Uterus (tissue), 4 donors: ENCODE data around the gene RGSL1. TPM values are rescaled to one million over a fixed set of nuclear protein-coding genes. Genes with fewer than 3 reads are reported as not detected.

Source experiments
- DNase-seq, 2 donors: peaks; one replicate each; pipeline ENCODE4 v3.0.0-alpha.2; 2019 to 2020
- H3K27ac ChIP-seq, 2 donors: fragments of 200-600 bp; sonication (generic); 1 replicate in 1 of 2; 2 replicates in 1 of 2; pipeline ENCODE4 v1.5.1; 2016 to 2018
- H3K27me3 ChIP-seq, 2 donors: fragments of 200-600 bp; sonication (generic); one replicate each; pipeline ENCODE4 v1.5.1; 2018 to 2019; ENCODE audit warnings: control low read depth in 1 of 2
- H3K36me3 ChIP-seq, 2 donors: fragments of 200-600 bp; sonication (generic); one replicate each; pipeline ENCODE4 v1.5.1; 2019; ENCODE audit warnings: control low read depth in 1 of 2
- H3K4me1 ChIP-seq, 2 donors: fragments of 200-600 bp; sonication (generic); one replicate each; pipeline ENCODE4 v1.5.1; 2018 to 2019; ENCODE audit warnings: control low read depth in 1 of 2
- H3K4me3 ChIP-seq, 2 donors: fragments of 200-600 bp; sonication (generic); 1 replicate in 1 of 2; 2 replicates in 1 of 2; pipeline ENCODE4 v1.5.1; 2018 to 2019; ENCODE audit warnings: mild to moderate bottlenecking in 1 of 2
- H3K9me3 ChIP-seq, 2 donors: fragments of 200-600 bp; sonication (generic); one replicate each; pipeline ENCODE4 v1.5.1; 2019; ENCODE audit warnings: control low read depth in 1 of 2
- CTCF ChIP-seq, 4 experiments: fragments of 200-600 bp in 2 of 4; fragments of 450-650 bp in 2 of 4; sonication (generic) in 2 of 4; IDR thresholded peaks; one replicate each; pipeline ENCODE4 v1.5.1; 2016 to 2019; ENCODE audit warnings: antibody characterized with exemption in 4 of 4, mild to moderate bottlenecking in 2 of 4, moderate library complexity in 1 of 4
- POLR2A ChIP-seq, 2 donors: fragments of 450-650 bp; IDR thresholded peaks; one replicate each; pipeline ENCODE4 v1.6.1; 2016; ENCODE audit warnings: antibody characterized with exemption in 2 of 2, mild to moderate bottlenecking in 1 of 2, moderate library complexity in 1 of 2
- intact Hi-C: fragments of 100-400 bp; cut with DNase I; formaldehyde crosslinking; loops from one replicate; pipeline ENCODE4 v1.15.1; 2023; ENCODE audit warnings: low total_unique reads
- total RNA-seq, 4 donors: library from RNA; depleted of rRNA in 3 of 4; stranded (reverse); fragments of >200 nt in 3 of 4; gene quantifications; one replicate each; pipeline versions ENCODE4 v1.1.0 to v1.2.4, GENCODE V29; 2014 to 2023
- donor health status: DM: yes; HTN: yes; CAD: no.

RGSL1 gene
- total RNA-seq, 4 donors from 2014 or later = not detected

- H3K27me3 ChIP-seq = peaks cover 0 to 5% of the 10 kb centered on the region in 2 donors
- H3K4me3 ChIP-seq = no peak overlapping the region
- DNase-seq = no peak
- TF ChIP-seq CTCF (IDR thresholded peaks at IDR 0.05) (no peak), POLR2A (IDR thresholded peaks at IDR 0.05) (no peak)
- intact Hi-C loops = no loop called here
- no peaks in the 10 kb centered on the region for H3K4me1 ChIP-seq
- no peak overlapping the region for H3K27ac ChIP-seq
- no peaks in the 10 kb centered on the region for H3K9me3 ChIP-seq
- no peaks in the 10 kb centered on the region for H3K36me3 ChIP-seq
Measured at GRCh38 chr1:182484067-182484466, 34.1 kb downstream of the RGSL1 start.

- H3K27me3 ChIP-seq = no peaks in the 10 kb centered on the region
- intact Hi-C loops = no loop called here
- no peak overlapping the region for H3K27ac ChIP-seq
- no peaks in the 10 kb centered on the region for H3K4me1 ChIP-seq
- no peak for DNase-seq
- H3K4me3 ChIP-seq = no peak overlapping the region
- TF ChIP-seq POLR2A (IDR thresholded peaks at IDR 0.05) = no peak
- TF ChIP-seq CTCF (IDR thresholded peaks at IDR 0.05) = no peak
- no peaks in the 10 kb centered on the region for H3K36me3 ChIP-seq
- H3K9me3 ChIP-seq = no peaks in the 10 kb centered on the region
Measured at GRCh38 chr1:182484531-182485257, 34.7 kb downstream of the RGSL1 start.

- no peak overlapping the region for H3K27ac ChIP-seq
- H3K4me1 ChIP-seq = no peaks in the 10 kb centered on the region
- H3K4me3 ChIP-seq = no peak overlapping the region
- no peaks in the 10 kb centered on the region for H3K36me3 ChIP-seq
- no peaks in the 10 kb centered on the region for H3K27me3 ChIP-seq
- no peaks in the 10 kb centered on the region for H3K9me3 ChIP-seq
- DNase-seq = no peak
- intact Hi-C loops = no loop called here
- TF ChIP-seq CTCF (IDR thresholded peaks at IDR 0.05) (no peak), POLR2A (IDR thresholded peaks at IDR 0.05) (no peak)
Measured at GRCh38 chr1:182485861-182486260, 35.9 kb downstream of the RGSL1 start.

GRCh38 chr1:182488803-182489202, 38.9 kb downstream of the RGSL1 start:
- Histone ChIP-seq H3K36me3 (no peaks in the 10 kb centered on the region), H3K9me3 (no peaks in the 10 kb centered on the region), H3K4me3 (no peak overlapping the region), H3K27me3 (no peaks in the 10 kb centered on the region), H3K4me1 (no peaks in the 10 kb centered on the region), H3K27ac (no peak overlapping the region)
- TF ChIP-seq POLR2A (IDR thresholded peaks at IDR 0.05) = no peak
- no peak for TF ChIP-seq CTCF (IDR thresholded peaks at IDR 0.05)
- no peak for DNase-seq
- intact Hi-C loops = no loop called here

GRCh38 chr1:182493063-182493462, 43.1 kb downstream of the RGSL1 start:
- Histone ChIP-seq H3K27ac (no peak overlapping the region), H3K4me1 (no peaks in the 10 kb centered on the region), H3K36me3 (no peaks in the 10 kb centered on the region), H3K9me3 (no peaks in the 10 kb centered on the region), H3K27me3 (no peaks in the 10 kb centered on the region), H3K4me3 (no peak overlapping the region)
- TF ChIP-seq POLR2A (IDR thresholded peaks at IDR 0.05) (no peak), CTCF (IDR thresholded peaks at IDR 0.05) (no peak)
- intact Hi-C loops = no loop called here
- no peak for DNase-seq
